A673 (cell line): Measurements from ENCODE around the gene ANO1. TPM values are rescaled to one million over a fixed set of nuclear protein-coding genes. Genes with fewer than 3 reads are reported as not detected.

ENCODE experiments used
- BruUV-seq: library from RNA; stranded (reverse); fragments of 400-500 nt; replicated peaks from 2 replicates; lab custom pipeline; 2021; lab: Mats Ljungman, UMichigan
- CTCF ChIA-PET: fragments of 300-600 bp; sonication (Branson Sonifier 250); formaldehyde crosslinking; loops from one replicate; lab custom pipeline; 2022; ENCODE audit warnings: antibody characterized with exemption; lab: Charles Lee
- POLR2A ChIA-PET: fragments of 300-600 bp; sonication (Branson Sonifier 250); formaldehyde crosslinking; loops from one replicate; lab custom pipeline; 2022; ENCODE audit warnings: antibody characterized with exemption; ENCODE audit not compliant: low non-redundant PET; lab: Charles Lee
- DNase-seq: peaks from one replicate; pipeline ENCODE4 v3.0.0-alpha.2; 2015; ENCODE audit warnings: low spot score
- H3K27ac ChIP-seq: fragments of 200-600 bp; sonication (generic); 2 replicates; pipeline ENCODE4 v1.5.1; 2016; ENCODE audit warnings: mixed run types, low read depth, mild to moderate bottlenecking, mixed read lengths, antibody characterized with exemption, low read length; ENCODE audit not compliant: poor library complexity, severe bottlenecking
- H3K27me3 ChIP-seq: fragments of 200-600 bp; sonication (generic); replicated peaks from 2 replicates; pipeline ENCODE4 v1.6.1; 2017; ENCODE audit warnings: mixed run types, low read depth, mild to moderate bottlenecking, mixed read lengths, antibody characterized with exemption, low read length; ENCODE audit not compliant: insufficient read depth, poor library complexity
- H3K36me3 ChIP-seq: fragments of 200-600 bp; sonication (generic); 2 replicates; pipeline ENCODE4 v1.6.1; 2016; ENCODE audit warnings: mixed run types, mild to moderate bottlenecking, mixed read lengths, antibody characterized with exemption, low read length; ENCODE audit not compliant: insufficient read depth, poor library complexity, severe bottlenecking
- H3K4me1 ChIP-seq: fragments of 200-600 bp; sonication (generic); 2 replicates; pipeline ENCODE4 v1.6.1; 2017; ENCODE audit warnings: mixed run types, mild to moderate bottlenecking, mixed read lengths, antibody characterized with exemption, low read length; ENCODE audit not compliant: insufficient read depth, poor library complexity, severe bottlenecking
- H3K4me3 ChIP-seq: fragments of 200-600 bp; sonication (generic); 2 replicates; pipeline ENCODE4 v1.5.1; 2016; ENCODE audit warnings: low read depth, mixed run types, mild to moderate bottlenecking, mixed read lengths, low read length; ENCODE audit not compliant: poor library complexity, severe bottlenecking
- H3K9me3 ChIP-seq: fragments of 200-600 bp; sonication (generic); 2 replicates; pipeline ENCODE4 v1.6.1; 2016; ENCODE audit warnings: mixed run types, low read depth, mild to moderate bottlenecking, mixed read lengths, antibody characterized with exemption, low read length; ENCODE audit not compliant: poor library complexity, severe bottlenecking
- CTCF ChIP-seq: fragments of 300-800, 200-600 bp; sonication (generic); conservative IDR thresholded peaks from 2 replicates; pipeline ENCODE4 v1.5.1; 2017; ENCODE audit warnings: low read depth, mild to moderate bottlenecking, antibody characterized with exemption, low read length, moderate library complexity, mixed read lengths
- EZH2 ChIP-seq: fragments of 200-600 bp; sonication (generic); IDR thresholded peaks from 2 replicates; pipeline ENCODE4 v1.6.1; 2017; ENCODE audit warnings: borderline replicate concordance, low read depth, mild to moderate bottlenecking, mixed read lengths, antibody characterized with exemption, low read length; ENCODE audit not compliant: poor library complexity, severe bottlenecking
- intact Hi-C: fragments of 100-400 bp; cut with micrococcal nuclease; formaldehyde crosslinking; loops from one replicate; pipeline ENCODE4 v1.10.0; 2022; ENCODE audit not compliant: unreplicated experiment
- total RNA-seq: library from RNA; stranded (reverse); gene quantifications from 2 replicates; pipeline ENCODE4 v1.2.3, GENCODE V29; 2021

Gene ANO1
- total RNA-seq, 1 experiment from 2014 or later = 0.90 TPM

GRCh38 chr11:70095541-70096252, 17.6 kb downstream of the ANO1 start:
- BruUV-seq = no TSS peak

DNA sequence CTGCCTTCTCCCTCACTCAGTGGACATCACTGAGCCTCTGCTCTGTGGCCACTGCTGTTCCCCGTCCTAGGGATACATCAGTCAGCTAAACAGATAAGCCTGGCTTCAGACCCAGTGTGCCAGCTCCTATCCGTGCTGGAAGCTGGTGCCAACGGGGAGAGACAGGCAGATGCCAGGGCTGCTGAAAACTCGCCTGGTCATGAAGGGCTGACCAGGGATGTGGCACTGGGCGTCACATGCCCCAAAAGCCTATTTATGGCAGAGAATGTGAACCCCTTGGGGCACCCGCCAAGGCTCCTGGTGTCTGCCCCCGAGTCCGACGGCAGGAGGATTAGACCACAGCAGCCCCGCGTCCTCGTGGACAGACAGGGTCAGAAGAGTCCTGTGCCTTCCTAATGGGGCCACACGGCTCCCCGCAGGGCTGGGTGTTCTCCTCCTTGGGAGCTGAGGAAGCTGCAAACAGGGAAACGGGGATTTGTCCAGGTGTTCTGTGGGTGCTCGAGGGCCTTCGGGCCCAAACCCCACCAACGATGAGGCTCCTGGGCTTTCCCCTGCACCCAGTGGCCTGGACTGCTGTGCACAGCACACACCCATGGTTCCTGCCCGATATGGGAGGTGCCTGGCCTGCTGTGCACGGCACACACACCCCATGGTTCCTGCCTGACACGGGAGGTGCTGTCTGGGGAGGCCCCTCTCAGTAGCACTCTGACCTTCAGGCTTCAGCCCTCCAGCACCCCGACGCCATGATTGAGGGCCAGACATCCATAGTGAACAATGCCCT, 19.9 kb downstream of the ANO1 start:
- Histone ChIP-seq H3K9me3 (no peaks in the 10 kb centered on the region), H3K27me3 (no peaks in the 10 kb centered on the region), H3K36me3 (no peaks in the 10 kb centered on the region), H3K4me1 (peaks cover 28% of the 10 kb centered on the region), H3K27ac (no peak overlapping the region), H3K4me3 (no peak overlapping the region)
- TF ChIP-seq CTCF (no peak), EZH2 (no peak)
- ChIA-PET POLR2A (no interaction called here), CTCF (no interaction called here)
- no TSS peak for BruUV-seq
- no peak for DNase-seq
- intact Hi-C loops = no loop called here

More at GRCh38 chr11:70095541-70096252, 17.6 kb downstream of the ANO1 start:
- CTCF ChIA-PET = interaction anchor here (0.6 kb wide), 1 partner anchor 306 kb away, joined by 5 read pairs; no protein-coding TSS in a partner anchor
- TF ChIP-seq CTCF = no peak
- no peak for TF ChIP-seq EZH2
- Histone ChIP-seq H3K36me3 (no peaks in the 10 kb centered on the region), H3K27me3 (no peaks in the 10 kb centered on the region), H3K4me3 (no peak overlapping the region), H3K27ac (peak overlapping the region; percentile 40), H3K9me3 (no peaks in the 10 kb centered on the region), H3K4me1 (peaks cover 38% of the 10 kb centered on the region)
- POLR2A ChIA-PET = interaction anchor here (0.6 kb wide), 1 partner anchor 209 kb away, joined by 20 read pairs; no protein-coding TSS in a partner anchor
- intact Hi-C loops = no loop called here
- peak; percentile 95 for DNase-seq

DNA sequence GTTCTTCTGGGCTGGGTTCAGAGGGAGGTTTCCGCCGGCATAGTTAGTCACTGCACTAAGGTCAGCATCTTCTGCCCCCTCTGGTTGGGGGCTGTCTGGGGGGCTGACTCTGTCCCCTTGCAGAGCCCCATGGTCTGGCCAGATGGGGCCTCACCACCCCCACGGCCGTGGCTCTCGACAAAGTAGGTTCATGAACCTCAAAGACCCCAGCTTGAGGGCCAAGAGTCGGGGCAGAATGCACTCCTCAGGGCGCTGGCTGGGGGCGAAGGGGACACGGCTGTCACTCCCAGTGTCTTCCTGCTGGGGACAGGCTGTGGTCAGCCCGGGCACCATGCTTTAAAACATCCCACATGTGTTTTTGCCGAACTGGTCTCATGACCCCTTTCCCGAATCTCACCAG, 20.8 kb downstream of the ANO1 start:
- Histone ChIP-seq H3K4me3 (no peak overlapping the region), H3K4me1 (peaks cover 28% of the 10 kb centered on the region), H3K27ac (no peak overlapping the region), H3K27me3 (no peaks in the 10 kb centered on the region), H3K9me3 (no peaks in the 10 kb centered on the region), H3K36me3 (no peaks in the 10 kb centered on the region)
- no peak for DNase-seq
- no TSS peak for BruUV-seq
- POLR2A ChIA-PET = no interaction called here
- TF ChIP-seq CTCF (no peak), EZH2 (no peak)
- CTCF ChIA-PET = no interaction called here
- intact Hi-C loops = no loop called here
